OCI-LY1 (cell line): ENCODE results near the gene LZTR1.

Source experiments
- H2AFZ ChIP-seq: fragments of 200-600 bp; sonication (generic), shearing (Covaris generic); 2 replicates; pipeline ENCODE4 v1.6.0; 2014; ENCODE audit warnings: antibody characterized with exemption, mild to moderate bottlenecking, low read length
- H3F3A ChIP-seq: fragments of 200-600 bp; sonication (generic), shearing (Covaris generic); 2 replicates; pipeline ENCODE4 v1.6.0; 2014; ENCODE audit warnings: mild to moderate bottlenecking, antibody characterized with exemption, low read length, moderate library complexity; ENCODE audit not compliant: insufficient read depth
- H3K27ac ChIP-seq: fragments of 200-600 bp; sonication (generic); 2 replicates; pipeline ENCODE4 v1.5.1; 2014; ENCODE audit warnings: low read length, mixed run types, mild to moderate bottlenecking, low read depth; ENCODE audit not compliant: poor library complexity, severe bottlenecking
- H3K27me3 ChIP-seq: fragments of 200-600 bp; sonication (generic); 2 replicates; pipeline ENCODE4 v1.6.0; 2014; ENCODE audit warnings: antibody characterized with exemption, mild to moderate bottlenecking, low read length, moderate library complexity; ENCODE audit not compliant: insufficient read depth
- H3K36me3 ChIP-seq: fragments of 200-600 bp; sonication (generic); 2 replicates; pipeline ENCODE4 v1.6.1; 2014; ENCODE audit warnings: mild to moderate bottlenecking, antibody characterized with exemption, low read length, moderate library complexity, mixed read lengths; ENCODE audit not compliant: insufficient read depth
- H3K4me1 ChIP-seq: fragments of 200-600 bp; sonication (generic); 2 replicates; pipeline ENCODE4 v1.5.1; 2014; ENCODE audit warnings: mild to moderate bottlenecking, low read length, moderate library complexity; ENCODE audit not compliant: insufficient read depth, severe bottlenecking
- H3K4me2 ChIP-seq: fragments of 200-600 bp; sonication (generic), shearing (Covaris generic); 2 replicates; pipeline ENCODE4 v1.6.1; 2014; ENCODE audit warnings: low read length
- H3K4me3 ChIP-seq: fragments of 200-600 bp; sonication (generic); 2 replicates; pipeline ENCODE4 v1.5.1; 2014; ENCODE audit warnings: low read length, low read depth, mild to moderate bottlenecking, mixed read lengths; ENCODE audit not compliant: poor library complexity, severe bottlenecking
- H3K79me2 ChIP-seq: fragments of 200-600 bp; shearing (Covaris generic); 2 replicates; pipeline ENCODE4 v1.6.1; 2016; ENCODE audit warnings: mixed run types, low read length, mixed read lengths; ENCODE audit not compliant: insufficient read depth
- H3K9ac ChIP-seq: fragments of 200-600 bp; sonication (generic), shearing (Covaris generic); 2 replicates; pipeline ENCODE4 v1.6.1; 2014; ENCODE audit warnings: mild to moderate bottlenecking, low read length, mixed read lengths
- H3K9me2 ChIP-seq: fragments of 200-600 bp; sonication (generic), shearing (Covaris generic); 2 replicates; pipeline ENCODE4 v1.6.1; 2014; ENCODE audit warnings: low read depth, mild to moderate bottlenecking, low read length, mixed read lengths
- H3K9me3 ChIP-seq: fragments of 200-600 bp; shearing (Covaris generic); 2 replicates; pipeline ENCODE4 v1.6.1; 2014; ENCODE audit warnings: low read length, mixed read lengths
- H4K20me1 ChIP-seq: fragments of 200-600 bp; sonication (generic), shearing (Covaris generic); 2 replicates; pipeline ENCODE4 v1.6.0; 2016; ENCODE audit warnings: mild to moderate bottlenecking, low read length; ENCODE audit not compliant: insufficient read depth
- CTCF ChIP-seq: fragments of 200-600 bp; sonication (generic), shearing (Covaris generic); IDR thresholded peaks from 2 replicates; pipeline ENCODE4 v1.5.1; 2017; ENCODE audit warnings: mild to moderate bottlenecking, antibody characterized with exemption, low read length, moderate library complexity, mixed read lengths
- EZH2 ChIP-seq: fragments of 200-600 bp; sonication (generic), shearing (Covaris generic); IDR thresholded peaks from 2 replicates; pipeline ENCODE4 v1.8.0; 2017; ENCODE audit warnings: borderline replicate concordance, mixed run types, mild to moderate bottlenecking, antibody characterized with exemption, low read length, moderate library complexity, mixed read lengths

The LZTR1 gene

GRCh38 chr22:20982563-20982882, 426 bp downstream of the LZTR1 start:
- H3F3A ChIP-seq: no peaks in the 10 kb centered on the region
- H4K20me1 ChIP-seq: no peaks in the 10 kb centered on the region
- H3K79me2 ChIP-seq: no peaks in the 10 kb centered on the region
- H3K9ac ChIP-seq: peak overlapping the region; percentile 89
- H3K4me3 ChIP-seq: peak overlapping the region; percentile 86
- TF ChIP-seq EZH2 (no peak), CTCF (no peak)
- peaks cover 12% of the 10 kb centered on the region; the same call in 1 of the 2 replicates for H3K36me3 ChIP-seq
- H3K4me1 ChIP-seq: peaks cover 20% of the 10 kb centered on the region
- no peak overlapping the region for H3K27ac ChIP-seq
- H3K27me3 ChIP-seq: no peaks in the 10 kb centered on the region; the same call in 1 of the 2 replicates
- H3K9me2 ChIP-seq: no peaks in the 10 kb centered on the region
- peak overlapping the region; percentile 6; the same call in 1 of the 2 replicates for H2AFZ ChIP-seq
- H3K9me3 ChIP-seq: peaks cover 9% of the 10 kb centered on the region
- peak overlapping the region; percentile 98 for H3K4me2 ChIP-seq

- Histone ChIP-seq H3K4me1 (peaks cover 20% of the 10 kb centered on the region), H3K9me2 (no peaks in the 10 kb centered on the region), H3K27ac (no peak overlapping the region), H2AFZ (no peak overlapping the region), H3K9ac (peak overlapping the region; percentile 89), H3K36me3 (peaks cover 17% of the 10 kb centered on the region; the same call in 1 of the 2 replicates), H3K79me2 (no peaks in the 10 kb centered on the region), H3K27me3 (no peaks in the 10 kb centered on the region; the same call in 1 of the 2 replicates), H3K9me3 (peaks cover 9% of the 10 kb centered on the region), H3K4me3 (peak overlapping the region; percentile 86), H4K20me1 (no peaks in the 10 kb centered on the region), H3F3A (no peaks in the 10 kb centered on the region), H3K4me2 (peak overlapping the region; percentile 98)
- TF ChIP-seq CTCF (no peak), EZH2 (no peak)
These were observed 1.1 kb downstream of the LZTR1 start for GRCh38 chr22:20983081-20983771.

DNA sequence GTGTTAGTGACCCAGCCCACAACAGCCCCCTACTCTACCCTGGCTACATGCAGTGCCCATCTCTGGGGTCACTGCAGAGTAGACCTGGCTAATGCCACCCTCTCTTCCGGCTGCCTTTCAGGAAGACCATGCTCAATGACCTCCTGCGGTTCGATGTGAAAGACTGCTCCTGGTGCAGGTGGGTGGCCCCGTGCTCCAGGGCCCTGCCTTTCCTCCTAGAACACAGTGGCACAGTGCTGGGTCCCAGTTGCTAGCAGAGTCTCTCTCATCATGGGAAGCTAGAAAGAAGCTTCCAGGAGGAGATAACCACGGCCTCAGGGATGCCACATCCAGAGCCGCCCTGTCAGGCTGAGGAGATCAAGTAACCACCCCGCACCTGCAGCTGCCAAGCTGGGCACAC, 3.6 kb downstream of the LZTR1 start:
- no peaks in the 10 kb centered on the region for H4K20me1 ChIP-seq
- no peaks in the 10 kb centered on the region for H3K9me2 ChIP-seq
- peaks cover 20% of the 10 kb centered on the region; the same call in 1 of the 2 replicates for H3K36me3 ChIP-seq
- no peak overlapping the region for H3K4me2 ChIP-seq
- no peaks in the 10 kb centered on the region for H3K9me3 ChIP-seq
- TF ChIP-seq CTCF (no peak), EZH2 (no peak)
- H3K9ac ChIP-seq: no peak overlapping the region
- no peak overlapping the region for H3K27ac ChIP-seq
- no peaks in the 10 kb centered on the region for H3K27me3 ChIP-seq
- H3F3A ChIP-seq: no peaks in the 10 kb centered on the region
- no peak overlapping the region for H3K4me3 ChIP-seq
- no peak overlapping the region for H2AFZ ChIP-seq
- H3K4me1 ChIP-seq: peaks cover 20% of the 10 kb centered on the region
- no peaks in the 10 kb centered on the region for H3K79me2 ChIP-seq
